Left renal cortex interstitium (tissue), 4 donors: Measurements from ENCODE around the gene CYP39A1. TPM values are rescaled to one million over a fixed set of nuclear protein-coding genes. Genes with fewer than 3 reads are reported as not detected.

ENCODE experiments used
- polyA plus RNA-seq, 4 donors: library from polyadenylated mRNA; unstranded; fragments of 120-200 nt; gene quantifications; one replicate each; pipeline ENCODE4 v1.2.1, GENCODE V29; 2013; ENCODE audit not compliant: insufficient read length in 4 of 4

Gene CYP39A1
- polyA plus RNA-seq, 4 donors, result 6.3 to 8.6 (median 7.5) TPM

Other genes with a start within 250 kb of the CYP39A1 start
- gene RCAN2, start 161.4 kb downstream of the CYP39A1 start, polyA plus RNA-seq, result 10 to 100 TPM; 19.9 to 28.9 (median 21.9) TPM
- 10 to 100 TPM; 22.9 to 76.0 (median 42.9) TPM for gene SLC25A27, start 157 bp upstream of the CYP39A1 start, polyA plus RNA-seq
- gene TDRD6, start 35.1 kb upstream of the CYP39A1 start, polyA plus RNA-seq, result 1 to 10 TPM; 1.1 to 5.4 (median 2.4) TPM
- 1 to 10 TPM; 2.0 to 3.1 (median 2.4) TPM for gene PLA2G7, start 82.6 kb upstream of the CYP39A1 start, polyA plus RNA-seq
- under 1 TPM in 1 of 4 donors, not detected in 3; 0.06 TPM for gene ANKRD66, start 94.1 kb upstream of the CYP39A1 start, polyA plus RNA-seq
- under 1 TPM in 1 of 4 donors, not detected in 3; 0.07 TPM for gene MEP1A, start 140.6 kb upstream of the CYP39A1 start, polyA plus RNA-seq